Measurements from ENCODE around the gene RASIP1.

GRCh38 chr19:48728911-48729664 lies 11.3 kb downstream of the RASIP1 start:
- no peak for TF ChIP-seq POLR2A (IDR thresholded peaks at IDR 0.05)
- no peak for TF ChIP-seq CTCF (IDR thresholded peaks at IDR 0.05 in 8 of 11, conservative IDR thresholded peaks at IDR 0.05 in 3 of 11)

Data from spleen (tissue), 7 donors.